H9 (cell line): ENCODE measurements around the gene PRKAG1. TPM values are rescaled to one million over a fixed set of nuclear protein-coding genes. Genes with fewer than 3 reads are reported as not detected.

Source experiments
- DNase-seq: peaks from one replicate; pipeline ENCODE4 v3.0.0-alpha.2; 2017
- H2AFZ ChIP-seq: one replicate; pipeline ENCODE4 v1.6.1; 2013; ENCODE audit warnings: mild to moderate bottlenecking, low read length, control low read depth, moderate library complexity
- H2AK5ac ChIP-seq: 2 replicates; pipeline ENCODE4 v1.6.1; 2013; ENCODE audit warnings: low read length, control low read depth, mixed read lengths; ENCODE audit not compliant: insufficient read length
- H2BK120ac ChIP-seq: one replicate; pipeline ENCODE4 v1.6.1; 2013; ENCODE audit warnings: low read depth, mild to moderate bottlenecking, low read length, control low read depth, inconsistent platforms; ENCODE audit not compliant: poor library complexity, severe bottlenecking
- H2BK12ac ChIP-seq: 2 replicates; pipeline ENCODE4 v1.6.1; 2013; ENCODE audit warnings: low read length, control low read depth, mixed read lengths, low read depth; ENCODE audit not compliant: insufficient read length
- H2BK15ac ChIP-seq: 2 replicates; pipeline ENCODE4 v1.6.1; 2013; ENCODE audit warnings: low read depth, low read length, control low read depth
- H2BK20ac ChIP-seq: one replicate; pipeline ENCODE4 v1.6.1; 2013; ENCODE audit warnings: low read depth, mild to moderate bottlenecking, low read length, control low read depth, inconsistent platforms; ENCODE audit not compliant: poor library complexity, severe bottlenecking
- H2BK5ac ChIP-seq: 2 replicates; pipeline ENCODE4 v1.6.1; 2013; ENCODE audit warnings: low read length, control low read depth, mixed read lengths; ENCODE audit not compliant: insufficient read length
- H3K14ac ChIP-seq: 2 replicates; pipeline ENCODE4 v1.6.1; 2013; ENCODE audit warnings: low read length, control low read depth; ENCODE audit not compliant: insufficient read depth
- H3K18ac ChIP-seq: 2 replicates; pipeline ENCODE4 v1.6.1; 2013; ENCODE audit warnings: low read depth, mild to moderate bottlenecking, mixed read lengths, low read length, control low read depth; ENCODE audit not compliant: insufficient read length
- H3K23ac ChIP-seq: 2 replicates; pipeline ENCODE4 v1.6.1; 2013; ENCODE audit warnings: low read length, control low read depth, mixed read lengths, low read depth; ENCODE audit not compliant: insufficient read length
- H3K23me2 ChIP-seq: 2 replicates; pipeline ENCODE4 v1.6.1; 2013; ENCODE audit warnings: low read depth, mild to moderate bottlenecking, mixed read lengths, low read length, control low read depth; ENCODE audit not compliant: insufficient read length, poor library complexity, severe bottlenecking
- H3K27ac ChIP-seq: 2 replicates; pipeline ENCODE4 v1.5.1; 2013; ENCODE audit warnings: low read length, control low read depth, mixed read lengths, low read depth; ENCODE audit not compliant: insufficient read length
- H3K27me3 ChIP-seq: 2 replicates; pipeline ENCODE4 v1.6.1; 2013; ENCODE audit warnings: low read length, control low read depth, inconsistent platforms; ENCODE audit not compliant: insufficient read depth
- H3K4ac ChIP-seq: 2 replicates; pipeline ENCODE4 v1.6.1; 2013; ENCODE audit warnings: low read depth, mild to moderate bottlenecking, control low read depth, inconsistent platforms, low read length, moderate library complexity
- H3K4me1 ChIP-seq: 2 replicates; pipeline ENCODE4 v1.6.1; 2013; ENCODE audit warnings: low read length, control low read depth, inconsistent platforms; ENCODE audit not compliant: insufficient read depth
- H3K4me2 ChIP-seq: 2 replicates; pipeline ENCODE4 v1.6.1; 2013; ENCODE audit warnings: low read length, control low read depth, mixed read lengths; ENCODE audit not compliant: insufficient read length, insufficient read depth
- H3K56ac ChIP-seq: 2 replicates; pipeline ENCODE4 v1.6.1; 2013; ENCODE audit warnings: low read depth, mild to moderate bottlenecking, mixed read lengths, low read length, control low read depth; ENCODE audit not compliant: insufficient read length
- H3K79me1 ChIP-seq: 2 replicates; pipeline ENCODE4 v1.6.1; 2013; ENCODE audit warnings: low read depth, mild to moderate bottlenecking, moderate library complexity, low read length, control low read depth, inconsistent platforms; ENCODE audit not compliant: insufficient read depth, poor library complexity, severe bottlenecking
- H3K79me2 ChIP-seq: 2 replicates; pipeline ENCODE4 v1.6.1; 2013; ENCODE audit warnings: low read length, control low read depth, inconsistent platforms; ENCODE audit not compliant: insufficient read depth
- H3K9ac ChIP-seq: 2 replicates; pipeline ENCODE4 v1.6.1; 2013; ENCODE audit warnings: low read length, control low read depth, mixed read lengths; ENCODE audit not compliant: insufficient read length; ENCODE audit errors: extremely low read depth
- H3K9me3 ChIP-seq: one replicate; pipeline ENCODE4 v1.6.1; 2013; ENCODE audit warnings: low read depth, low read length, inconsistent platforms; ENCODE audit not compliant: control insufficient read depth
- H3T11ph ChIP-seq: one replicate; pipeline ENCODE4 v1.6.1; 2013; ENCODE audit warnings: mild to moderate bottlenecking, low read length, control low read depth, inconsistent platforms
- H4K20me1 ChIP-seq: one replicate; pipeline ENCODE4 v1.6.1; 2013; ENCODE audit not compliant: control insufficient read depth, insufficient read length, insufficient read depth
- H4K5ac ChIP-seq: 2 replicates; pipeline ENCODE4 v1.6.1; 2013; ENCODE audit warnings: low read depth, mild to moderate bottlenecking, mixed read lengths, low read length, control low read depth; ENCODE audit not compliant: insufficient read length
- H4K8ac ChIP-seq: replicated peaks from 2 replicates; pipeline ENCODE4 v1.6.1; 2013; ENCODE audit warnings: low read length, control low read depth, mixed read lengths, low read depth; ENCODE audit not compliant: insufficient read length
- H4K91ac ChIP-seq: 2 replicates; pipeline ENCODE4 v1.6.1; 2013; ENCODE audit warnings: low read depth, mild to moderate bottlenecking, moderate library complexity, mixed read lengths, low read length, control low read depth; ENCODE audit not compliant: insufficient read length
- H3K27ac Mint-ChIP-seq, 3 experiments: 2 replicates in 2 of 3; 3 replicates in 1 of 3; pipeline ENCODE4 v1.8.0; 2020 to 2021; ENCODE audit warnings: mixed read lengths in 3 of 3, mild to moderate bottlenecking in 1 of 3, moderate library complexity in 1 of 3
- H3K27me3 Mint-ChIP-seq: 2 replicates; pipeline ENCODE4 v1.8.0; 2021; ENCODE audit warnings: low read depth, mild to moderate bottlenecking, moderate library complexity, mixed read lengths
- H3K36me3 Mint-ChIP-seq, 3 experiments: 2 replicates in 2 of 3; 3 replicates in 1 of 3; pipeline ENCODE4 v1.8.0; 2020 to 2021; ENCODE audit warnings: low read depth in 3 of 3, mixed read lengths in 3 of 3; ENCODE audit not compliant: insufficient read depth in 1 of 3
- H3K4me1 Mint-ChIP-seq, 2 experiments: 2 replicates each; pipeline ENCODE4 v1.8.0; 2020; ENCODE audit warnings: mixed read lengths in 2 of 2
- H3K4me3 Mint-ChIP-seq, 2 experiments: 2 replicates in 1 of 2; 3 replicates in 1 of 2; pipeline ENCODE4 v1.8.0; 2020 to 2021; ENCODE audit warnings: mild to moderate bottlenecking in 2 of 2, mixed read lengths in 2 of 2, moderate library complexity in 1 of 2
- H3K9me3 Mint-ChIP-seq, 2 experiments: 2 replicates in 1 of 2; 3 replicates in 1 of 2; pipeline ENCODE4 v1.8.0; 2020; ENCODE audit warnings: mild to moderate bottlenecking in 2 of 2, mixed read lengths in 2 of 2, moderate library complexity in 1 of 2
- WGBS: extraction: QIAGEN DNeasy Blood & Tissue Kit; methylation state at CpG from one replicate; pipeline ENCODE4 v1.1.7; 2013; ENCODE audit warnings: missing lambda C conversion rate, low lambda C conversion rate, mixed read lengths; ENCODE audit not compliant: insufficient read length; ENCODE audit errors: extremely low coverage; 5-methylcytosine and 5-hydroxymethylcytosine counted together
- total RNA-seq: library from RNA; stranded (reverse); gene quantifications from 2 replicates; pipeline ENCODE4 v1.2.1, GENCODE V29; 2021
- TF ChIP-seq, protein P1 (sequence below): fragments of 200-600 bp; sonication (generic); conservative IDR thresholded peaks from 3 replicates; pipeline ENCODE4 v1.8.0; 2021; ENCODE audit warnings: antibody characterized with exemption, mild to moderate bottlenecking

Gene PRKAG1
- total RNA-seq, 1 experiment from 2014 or later = 34.8 TPM

DNA sequence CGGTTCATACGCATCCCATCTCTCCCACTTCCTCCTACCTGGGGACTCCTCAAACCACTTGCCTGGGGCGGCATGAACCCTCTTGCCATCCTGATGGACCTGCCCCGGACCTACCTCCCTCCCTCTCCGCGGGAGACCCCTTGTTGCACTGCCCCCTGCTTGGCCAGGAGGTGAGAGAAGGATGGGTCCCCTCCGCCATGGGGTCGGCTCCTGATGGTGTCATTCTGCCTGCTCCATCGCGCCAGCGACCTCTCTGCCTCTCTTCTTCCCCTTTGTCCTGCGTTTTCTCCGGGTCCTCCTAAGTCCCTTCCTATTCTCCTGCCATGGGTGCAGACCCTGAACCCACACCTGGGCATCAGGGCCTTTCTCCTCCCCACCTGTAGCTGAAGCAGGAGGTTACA, 36.8 kb downstream of the PRKAG1 start:
- H4K20me1 ChIP-seq = no peaks in the 10 kb centered on the region
- H4K5ac ChIP-seq = no peak overlapping the region
- no peak overlapping the region for H2BK120ac ChIP-seq
- no peak overlapping the region for H4K91ac ChIP-seq
- Mint-ChIP-seq H3K27ac (no peak overlapping the region), H3K4me1 (peaks cover 25 to 49% of the 10 kb centered on the region in 2 experiments), H3K36me3 (no peaks in the 10 kb centered on the region; a peak in 1 of 7 replicates), H3K27me3 (peaks cover 98% of the 10 kb centered on the region), H3K4me3 (peak overlapping the region; percentile 49 to 75), H3K9me3 (peaks cover 1 to 9% of the 10 kb centered on the region in 2 experiments; a peak in 4 of 5 replicates)
- no peaks in the 10 kb centered on the region for H3K79me1 ChIP-seq
- H2AK5ac ChIP-seq = no peak overlapping the region
- TF ChIP-seq, protein P1, sequence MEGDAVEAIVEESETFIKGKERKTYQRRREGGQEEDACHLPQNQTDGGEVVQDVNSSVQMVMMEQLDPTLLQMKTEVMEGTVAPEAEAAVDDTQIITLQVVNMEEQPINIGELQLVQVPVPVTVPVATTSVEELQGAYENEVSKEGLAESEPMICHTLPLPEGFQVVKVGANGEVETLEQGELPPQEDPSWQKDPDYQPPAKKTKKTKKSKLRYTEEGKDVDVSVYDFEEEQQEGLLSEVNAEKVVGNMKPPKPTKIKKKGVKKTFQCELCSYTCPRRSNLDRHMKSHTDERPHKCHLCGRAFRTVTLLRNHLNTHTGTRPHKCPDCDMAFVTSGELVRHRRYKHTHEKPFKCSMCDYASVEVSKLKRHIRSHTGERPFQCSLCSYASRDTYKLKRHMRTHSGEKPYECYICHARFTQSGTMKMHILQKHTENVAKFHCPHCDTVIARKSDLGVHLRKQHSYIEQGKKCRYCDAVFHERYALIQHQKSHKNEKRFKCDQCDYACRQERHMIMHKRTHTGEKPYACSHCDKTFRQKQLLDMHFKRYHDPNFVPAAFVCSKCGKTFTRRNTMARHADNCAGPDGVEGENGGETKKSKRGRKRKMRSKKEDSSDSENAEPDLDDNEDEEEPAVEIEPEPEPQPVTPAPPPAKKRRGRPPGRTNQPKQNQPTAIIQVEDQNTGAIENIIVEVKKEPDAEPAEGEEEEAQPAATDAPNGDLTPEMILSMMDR = no peak
- no peak overlapping the region for H2BK15ac ChIP-seq
- no peaks in the 10 kb centered on the region; the same call in 1 of the 2 replicates for H3K4me1 ChIP-seq
- no peak overlapping the region for H3T11ph ChIP-seq
- H2BK5ac ChIP-seq = no peak overlapping the region
- no peak overlapping the region for H2AFZ ChIP-seq
- H2BK20ac ChIP-seq = no peak overlapping the region
- peaks cover 85% of the 10 kb centered on the region for H3K27me3 ChIP-seq
- peak overlapping the region; percentile 30 for H3K4me2 ChIP-seq
- no peak for DNase-seq
- H3K23ac ChIP-seq = no peak overlapping the region
- no peak overlapping the region for H3K4ac ChIP-seq
- H3K79me2 ChIP-seq = no peaks in the 10 kb centered on the region
- no peak overlapping the region for H3K18ac ChIP-seq
- no peak overlapping the region for H3K14ac ChIP-seq
- H3K9ac ChIP-seq = no peak overlapping the region
- peaks cover 15% of the 10 kb centered on the region for H3K23me2 ChIP-seq
- no peak overlapping the region for H2BK12ac ChIP-seq
- H4K8ac ChIP-seq = no peak overlapping the region
- H3K56ac ChIP-seq = no peak overlapping the region
- no peak overlapping the region for H3K27ac ChIP-seq
- H3K9me3 ChIP-seq = no peaks in the 10 kb centered on the region
- no CpG with 5 or more reads among the region's 13 CpGs for WGBS
